Sigmoid colon (tissue), 4 donors: ENCODE results near the gene ZNF654.

Experiments
- CTCF ChIP-seq, 4 experiments: fragments of 450-650 bp in 3 of 4; fragments of 200-600 bp in 1 of 4; IDR thresholded peaks; one replicate each; pipeline ENCODE4 v1.5.1; 2016 to 2019; ENCODE audit warnings: antibody characterized with exemption in 4 of 4, mild to moderate bottlenecking in 3 of 4, moderate library complexity in 2 of 4
- EP300 ChIP-seq, 4 donors: sonication (generic); formaldehyde crosslinking; IDR thresholded peaks; one replicate each; pipeline ENCODE4 v1.6.1; 2017; ENCODE audit warnings: antibody characterized with exemption in 4 of 4
- POLR2A ChIP-seq, 2 donors: fragments of 450-650 bp; IDR thresholded peaks; one replicate each; pipeline ENCODE4 v1.6.1; 2016; ENCODE audit warnings: antibody characterized with exemption in 2 of 2, mild to moderate bottlenecking in 2 of 2, moderate library complexity in 2 of 2
- POLR2AphosphoS5 ChIP-seq, 4 donors: sonication (generic); formaldehyde crosslinking; IDR thresholded peaks; one replicate each; pipeline ENCODE4 v1.6.1; 2017; ENCODE audit warnings: antibody characterized with exemption in 4 of 4

- TF ChIP-seq CTCF (IDR thresholded peaks at IDR 0.05) (no peak), POLR2AphosphoS5 (IDR thresholded peaks at IDR 0.05) (no peak), POLR2A (IDR thresholded peaks at IDR 0.05) (no peak), EP300 (IDR thresholded peaks at IDR 0.05) (no peak)
These were observed 92.3 kb downstream of the ZNF654 start for GRCh38 chr3:88151358-88151757.
